Loucy (cell line): ENCODE data around the gene MMP28.
A peak's percentile ranks its signal among the peaks of the same experiment; 100 is the strongest.

Experiments
- H2AFZ ChIP-seq: fragments of 200-600 bp; sonication (generic); 2 replicates; pipeline ENCODE4 v1.6.0; 2016; ENCODE audit warnings: antibody characterized with exemption, mild to moderate bottlenecking, low read length, moderate library complexity
- H3F3A ChIP-seq: fragments of 200-600 bp; 2 replicates; pipeline ENCODE4 v1.6.0; 2016; ENCODE audit warnings: antibody characterized with exemption, low read depth, mild to moderate bottlenecking
- H3K27me3 ChIP-seq: fragments of 200-600 bp; sonication (generic); 2 replicates; pipeline ENCODE4 v1.6.1; 2014; ENCODE audit warnings: low read length, mild to moderate bottlenecking; ENCODE audit not compliant: insufficient read depth, poor library complexity, severe bottlenecking
- H3K36me3 ChIP-seq: fragments of 200-600 bp; sonication (generic); 2 replicates; pipeline ENCODE4 v1.6.1; 2016; ENCODE audit warnings: low read length; ENCODE audit not compliant: insufficient read depth
- H3K4me1 ChIP-seq: fragments of 200-600 bp; sonication (generic); 2 replicates; pipeline ENCODE4 v1.5.1; 2014; ENCODE audit warnings: low read length, mild to moderate bottlenecking; ENCODE audit not compliant: insufficient read depth, poor library complexity, severe bottlenecking
- H3K4me2 ChIP-seq: fragments of 200-600 bp; sonication (generic); 2 replicates; pipeline ENCODE4 v1.6.0; 2014; ENCODE audit warnings: antibody characterized with exemption, low read length, low read depth, mild to moderate bottlenecking; ENCODE audit not compliant: poor library complexity, severe bottlenecking
- H3K4me3 ChIP-seq: fragments of 200-600 bp; sonication (generic); 2 replicates; pipeline ENCODE4 v1.5.1; 2014; ENCODE audit warnings: low read length, mild to moderate bottlenecking, mixed read lengths; ENCODE audit not compliant: poor library complexity, severe bottlenecking
- H3K79me2 ChIP-seq: fragments of 200-600 bp; sonication (generic); 2 replicates; pipeline ENCODE4 v1.6.1; 2014; ENCODE audit warnings: low read length; ENCODE audit not compliant: insufficient read depth
- H3K9ac ChIP-seq: fragments of 200-600 bp; sonication (generic); 2 replicates; pipeline ENCODE4 v1.6.0; 2014; ENCODE audit warnings: mild to moderate bottlenecking, low read depth, low read length, moderate library complexity; ENCODE audit not compliant: poor library complexity, severe bottlenecking
- H3K9me2 ChIP-seq: fragments of 200-600 bp; sonication (generic); replicated peaks from 2 replicates; pipeline ENCODE4 v1.6.1; 2016; ENCODE audit warnings: low read depth, low read length, mixed read lengths
- H3K9me3 ChIP-seq: fragments of 200-600 bp; sonication (generic); 2 replicates; pipeline ENCODE4 v1.6.1; 2014; ENCODE audit warnings: mild to moderate bottlenecking, antibody characterized with exemption, low read length, low read depth; ENCODE audit not compliant: insufficient read depth
- H4K20me1 ChIP-seq: fragments of 200-600 bp; sonication (generic); 2 replicates; pipeline ENCODE4 v1.6.0; 2014; ENCODE audit warnings: antibody characterized with exemption, low read length, mild to moderate bottlenecking; ENCODE audit not compliant: insufficient read depth, poor library complexity, severe bottlenecking
- EZH2phosphoT487 ChIP-seq: fragments of 200-600 bp; IDR thresholded peaks from 2 replicates; pipeline ENCODE4 v1.6.1; 2018; ENCODE audit warnings: antibody characterized with exemption, mild to moderate bottlenecking, moderate library complexity, borderline replicate concordance
- TF ChIP-seq, protein P1 (sequence below): fragments of 200-600 bp; sonication (generic); conservative IDR thresholded peaks from 2 replicates; pipeline ENCODE4 v1.5.1; 2014; ENCODE audit warnings: mild to moderate bottlenecking, antibody characterized with exemption, low read length

The MMP28 gene

GRCh38 chr17:35773129-35773528 lies 22.3 kb downstream of the MMP28 start:
- no peak overlapping the region for H2AFZ ChIP-seq
- H3K4me3 ChIP-seq: no peak overlapping the region
- no peak overlapping the region for H3K9ac ChIP-seq
- H3K4me2 ChIP-seq: no peak overlapping the region
- H3K4me1 ChIP-seq: peaks cover 12% of the 10 kb centered on the region
- no peaks in the 10 kb centered on the region for H4K20me1 ChIP-seq
- H3K9me2 ChIP-seq: no peaks in the 10 kb centered on the region
- H3F3A ChIP-seq: no peaks in the 10 kb centered on the region
- no peaks in the 10 kb centered on the region for H3K36me3 ChIP-seq
- TF ChIP-seq EZH2phosphoT487: no peak
- TF ChIP-seq, protein P1, sequence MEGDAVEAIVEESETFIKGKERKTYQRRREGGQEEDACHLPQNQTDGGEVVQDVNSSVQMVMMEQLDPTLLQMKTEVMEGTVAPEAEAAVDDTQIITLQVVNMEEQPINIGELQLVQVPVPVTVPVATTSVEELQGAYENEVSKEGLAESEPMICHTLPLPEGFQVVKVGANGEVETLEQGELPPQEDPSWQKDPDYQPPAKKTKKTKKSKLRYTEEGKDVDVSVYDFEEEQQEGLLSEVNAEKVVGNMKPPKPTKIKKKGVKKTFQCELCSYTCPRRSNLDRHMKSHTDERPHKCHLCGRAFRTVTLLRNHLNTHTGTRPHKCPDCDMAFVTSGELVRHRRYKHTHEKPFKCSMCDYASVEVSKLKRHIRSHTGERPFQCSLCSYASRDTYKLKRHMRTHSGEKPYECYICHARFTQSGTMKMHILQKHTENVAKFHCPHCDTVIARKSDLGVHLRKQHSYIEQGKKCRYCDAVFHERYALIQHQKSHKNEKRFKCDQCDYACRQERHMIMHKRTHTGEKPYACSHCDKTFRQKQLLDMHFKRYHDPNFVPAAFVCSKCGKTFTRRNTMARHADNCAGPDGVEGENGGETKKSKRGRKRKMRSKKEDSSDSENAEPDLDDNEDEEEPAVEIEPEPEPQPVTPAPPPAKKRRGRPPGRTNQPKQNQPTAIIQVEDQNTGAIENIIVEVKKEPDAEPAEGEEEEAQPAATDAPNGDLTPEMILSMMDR: no peak
- no peaks in the 10 kb centered on the region for H3K9me3 ChIP-seq
- H3K79me2 ChIP-seq: no peaks in the 10 kb centered on the region
- no peaks in the 10 kb centered on the region for H3K27me3 ChIP-seq

DNA sequence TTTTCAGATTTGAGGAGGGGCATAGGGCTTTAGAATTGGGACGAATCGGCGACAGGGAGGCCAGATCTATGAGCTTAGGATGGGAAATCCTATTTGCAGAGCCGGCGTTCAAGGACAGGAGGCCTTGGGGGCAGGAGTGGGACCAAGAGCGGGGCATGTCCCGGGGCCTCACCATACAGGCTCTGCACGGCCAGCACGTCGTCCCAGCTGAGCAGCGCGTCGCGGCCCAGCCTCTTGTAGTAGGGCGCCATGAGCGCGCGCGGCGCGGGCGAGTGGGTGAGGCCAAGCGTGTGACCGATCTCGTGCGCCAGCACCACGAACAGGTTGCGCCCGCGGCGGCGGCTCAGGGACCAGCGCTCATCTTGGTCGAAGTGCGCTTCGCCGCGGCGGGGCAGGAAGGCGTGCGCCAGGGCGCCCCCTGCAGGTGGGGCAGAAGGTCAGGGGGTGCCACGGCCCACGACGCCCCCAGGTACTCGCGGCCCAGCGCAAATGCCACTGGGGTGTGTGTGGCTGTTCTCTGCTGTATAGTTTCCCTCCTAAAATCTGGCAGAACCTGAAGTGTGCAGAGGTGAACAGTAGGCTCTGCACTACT lies 25.4 kb downstream of the MMP28 start:
- no peak for TF ChIP-seq EZH2phosphoT487
- TF ChIP-seq, protein P1: peak; percentile 45
- H2AFZ ChIP-seq: no peak overlapping the region
- H3K79me2 ChIP-seq: no peaks in the 10 kb centered on the region
- no peaks in the 10 kb centered on the region for H3K27me3 ChIP-seq
- H3K9ac ChIP-seq: no peak overlapping the region
- H3K9me3 ChIP-seq: no peaks in the 10 kb centered on the region
- no peaks in the 10 kb centered on the region for H3K9me2 ChIP-seq
- no peaks in the 10 kb centered on the region for H4K20me1 ChIP-seq
- H3K4me3 ChIP-seq: no peak overlapping the region
- H3K36me3 ChIP-seq: no peaks in the 10 kb centered on the region
- H3K4me1 ChIP-seq: peaks cover 14% of the 10 kb centered on the region
- no peak overlapping the region for H3K4me2 ChIP-seq
- H3F3A ChIP-seq: no peaks in the 10 kb centered on the region

GRCh38 chr17:35768797-35769196 lies 26.6 kb downstream of the MMP28 start:
- Histone ChIP-seq H3K9ac (no peak overlapping the region), H2AFZ (no peak overlapping the region), H3K4me3 (no peak overlapping the region), H3K9me2 (no peaks in the 10 kb centered on the region), H3K27me3 (no peaks in the 10 kb centered on the region), H3K36me3 (no peaks in the 10 kb centered on the region), H3K4me2 (no peak overlapping the region), H4K20me1 (no peaks in the 10 kb centered on the region), H3K4me1 (peaks cover 15% of the 10 kb centered on the region), H3F3A (no peaks in the 10 kb centered on the region), H3K79me2 (no peaks in the 10 kb centered on the region), H3K9me3 (no peaks in the 10 kb centered on the region)
- TF ChIP-seq, protein P1: no peak
- TF ChIP-seq EZH2phosphoT487: no peak
